Mucosa of stomach (tissue), 1 donor: ENCODE measurements around the gene XRRA1.
"Not testable (repeated sequence)": the region's sequence is repeated elsewhere in the genome, so short reads cannot be mapped to it uniquely, and the experiment has no call there.

ENCODE experiments used
- H3K27me3 ChIP-seq: one replicate; pipeline ENCODE4 v1.7.0; 2013; ENCODE audit warnings: mild to moderate bottlenecking, low read length; ENCODE audit not compliant: control insufficient read depth, insufficient read depth
- H3K36me3 ChIP-seq: one replicate; pipeline ENCODE4 v1.7.0; 2013; ENCODE audit warnings: low read length; ENCODE audit not compliant: control insufficient read depth, insufficient read depth
- H3K4me1 ChIP-seq: one replicate; pipeline ENCODE4 v1.7.0; 2013; ENCODE audit warnings: mild to moderate bottlenecking, low read length; ENCODE audit not compliant: control insufficient read depth, insufficient read depth
- H3K4me3 ChIP-seq: one replicate; pipeline ENCODE4 v1.7.0; 2013; ENCODE audit warnings: low read length
- H3K9ac ChIP-seq: one replicate; pipeline ENCODE4 v1.7.0; 2013; ENCODE audit warnings: mild to moderate bottlenecking, low read length, moderate library complexity
- H3K9me3 ChIP-seq: one replicate; pipeline ENCODE4 v1.7.0; 2013; ENCODE audit warnings: mild to moderate bottlenecking, low read length, moderate library complexity; ENCODE audit not compliant: control insufficient read depth
- donor health status: Pancreatic carcinoma.

Gene XRRA1

DNA sequence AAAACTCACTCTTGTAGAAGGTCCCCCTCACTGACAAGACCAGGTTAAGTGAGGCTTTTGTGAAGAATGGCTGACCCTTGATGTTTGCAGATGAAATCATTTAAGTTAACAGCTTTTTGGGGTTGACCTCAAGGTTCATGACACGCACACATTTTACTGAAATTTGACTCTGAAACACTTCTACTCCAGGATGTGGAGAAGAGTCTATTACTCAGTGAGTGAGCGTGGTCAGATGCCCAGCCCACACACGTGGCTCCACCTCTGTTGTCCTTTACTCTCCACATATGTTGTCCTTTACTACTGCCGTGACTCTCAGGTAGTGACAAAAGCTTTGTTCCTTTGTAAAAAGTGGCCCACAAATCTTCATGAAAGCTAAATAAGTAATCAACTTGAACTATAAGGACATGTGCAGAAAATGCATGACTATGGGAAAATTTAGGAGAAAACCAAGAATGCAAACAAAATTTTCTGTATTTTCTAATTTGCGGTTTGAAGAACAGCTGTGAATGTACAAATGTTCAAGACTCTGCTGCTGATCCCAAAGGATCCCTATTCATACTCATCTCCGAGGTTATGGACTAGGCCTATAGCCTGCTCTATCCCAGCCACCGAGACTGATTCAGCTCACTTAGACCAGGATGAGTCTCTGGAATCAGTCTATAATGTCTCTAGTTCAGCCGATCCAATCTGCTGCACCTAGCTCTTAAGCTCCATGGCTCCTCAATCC lies 22.4 kb downstream of the XRRA1 start:
- no peak overlapping the region for H3K4me3 ChIP-seq
- H3K9ac ChIP-seq, result no peak overlapping the region
- H3K9me3 ChIP-seq, result no peaks in the 10 kb centered on the region
- H3K27me3 ChIP-seq, result no peaks in the 10 kb centered on the region
- H3K36me3 ChIP-seq, result no peaks in the 10 kb centered on the region
- no peaks in the 10 kb centered on the region for H3K4me1 ChIP-seq

DNA sequence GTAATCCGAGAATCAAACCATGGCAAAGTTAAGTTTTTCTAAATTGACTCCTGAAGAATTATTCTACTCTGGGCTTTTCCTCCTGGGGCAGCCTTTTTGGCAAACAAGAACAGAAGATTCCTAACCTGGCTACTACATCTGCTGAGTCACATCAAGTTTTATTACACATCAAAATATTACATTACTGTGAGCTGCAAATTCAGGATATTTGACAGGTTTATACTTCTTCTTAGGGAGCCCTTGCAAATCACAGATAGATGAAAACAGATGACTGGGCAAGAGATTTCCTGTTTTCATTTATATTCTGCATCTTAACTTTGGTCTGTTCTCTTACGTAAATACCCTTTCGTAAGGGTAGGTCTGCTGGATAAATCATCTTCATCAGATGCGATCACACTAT lies 23.6 kb downstream of the XRRA1 start:
- Histone ChIP-seq H3K36me3 (no peaks in the 10 kb centered on the region), H3K9ac (no peak overlapping the region), H3K27me3 (no peaks in the 10 kb centered on the region), H3K9me3 (no peaks in the 10 kb centered on the region), H3K4me1 (no peaks in the 10 kb centered on the region), H3K4me3 (no peak overlapping the region)

DNA sequence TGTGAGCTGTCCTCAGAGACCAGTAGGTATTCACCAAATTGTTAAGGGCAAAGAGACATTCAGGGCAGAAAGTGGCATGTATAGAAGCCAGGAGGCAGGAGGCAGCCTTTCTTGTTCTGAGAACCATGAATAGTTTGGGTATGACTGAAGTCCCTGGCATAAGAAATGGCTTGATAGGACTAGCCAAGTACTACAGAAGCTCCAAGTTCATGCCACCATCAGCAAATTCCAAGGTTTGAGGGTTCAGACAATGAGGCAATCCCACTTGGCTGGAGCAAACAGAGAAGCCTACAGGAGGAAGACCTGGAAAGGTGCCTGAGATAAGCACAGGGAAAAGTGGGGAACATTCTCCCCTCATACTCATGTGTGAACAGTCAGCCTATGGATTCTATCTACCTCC lies 25.8 kb downstream of the XRRA1 start:
- H3K4me3 ChIP-seq, result no peak overlapping the region
- H3K36me3 ChIP-seq, result no peaks in the 10 kb centered on the region
- no peaks in the 10 kb centered on the region for H3K4me1 ChIP-seq
- no peaks in the 10 kb centered on the region for H3K9me3 ChIP-seq
- H3K9ac ChIP-seq, result no peak overlapping the region
- H3K27me3 ChIP-seq, result no peaks in the 10 kb centered on the region

DNA sequence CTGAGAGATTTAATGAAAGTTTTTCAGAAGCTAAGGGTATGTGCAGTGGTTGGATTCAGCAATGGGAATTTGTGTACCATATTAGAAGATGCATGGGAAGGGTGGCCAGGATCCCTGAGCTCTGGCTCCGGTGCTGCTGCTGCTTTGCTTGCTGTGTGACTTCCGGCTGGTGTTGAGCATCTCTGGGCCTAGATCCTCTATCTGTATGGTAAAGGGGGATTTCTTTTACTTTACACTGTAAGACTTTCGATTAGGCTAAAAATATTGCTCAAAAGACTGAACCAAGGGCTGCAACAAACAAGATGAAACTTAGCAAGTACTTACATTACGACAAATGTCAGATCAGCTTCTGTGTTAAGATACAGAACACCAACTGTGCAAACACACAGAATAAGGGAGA lies 39.1 kb downstream of the XRRA1 start:
- H3K27me3 ChIP-seq, result no peaks in the 10 kb centered on the region
- no peak overlapping the region for H3K4me3 ChIP-seq
- no peaks in the 10 kb centered on the region for H3K36me3 ChIP-seq
- H3K9ac ChIP-seq, result no peak overlapping the region
- no peaks in the 10 kb centered on the region for H3K4me1 ChIP-seq
- H3K9me3 ChIP-seq, result no peaks in the 10 kb centered on the region

DNA sequence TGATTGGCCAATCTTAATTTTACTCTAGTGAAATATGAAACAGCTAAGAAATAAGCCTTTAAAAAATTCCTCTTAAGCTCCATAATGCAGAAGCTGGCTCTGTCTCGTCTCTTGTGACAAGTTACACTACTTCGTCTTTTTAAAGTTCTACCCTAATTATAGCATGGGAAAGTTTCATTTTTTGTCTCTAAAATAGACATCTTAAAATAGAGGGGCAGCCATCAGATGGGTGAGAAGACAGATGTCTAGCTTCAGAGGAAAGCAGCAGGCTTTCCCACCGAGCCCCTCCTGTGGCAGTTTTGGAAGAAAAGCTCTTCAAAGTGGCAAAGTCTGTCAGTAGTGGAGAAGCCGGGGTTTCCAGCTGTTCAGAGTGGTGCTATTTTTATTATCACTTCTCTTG lies 39.5 kb downstream of the XRRA1 start:
- no peak overlapping the region for H3K9ac ChIP-seq
- no peaks in the 10 kb centered on the region for H3K36me3 ChIP-seq
- no peak overlapping the region for H3K4me3 ChIP-seq
- H3K27me3 ChIP-seq, result no peaks in the 10 kb centered on the region
- no peaks in the 10 kb centered on the region for H3K9me3 ChIP-seq
- no peaks in the 10 kb centered on the region for H3K4me1 ChIP-seq

DNA sequence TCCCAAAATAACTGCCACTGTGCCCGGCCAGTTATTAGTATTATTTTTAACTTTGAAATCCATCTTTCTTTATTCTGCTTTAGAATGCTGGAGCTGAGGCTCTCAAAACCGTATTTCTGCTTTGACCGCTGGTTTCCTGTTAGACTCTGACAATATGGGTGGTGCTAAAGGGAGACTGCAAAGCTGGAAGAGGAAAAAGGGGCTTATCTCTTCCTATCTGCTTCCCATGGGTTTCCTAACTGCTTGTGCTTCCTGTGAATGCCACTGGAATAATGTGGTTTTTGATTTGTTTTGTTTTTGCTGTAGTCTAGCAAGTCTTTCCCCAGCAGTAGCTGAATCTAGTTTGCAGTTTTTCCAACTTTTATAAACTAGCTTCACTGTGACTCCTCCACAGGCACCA lies 43.6 kb downstream of the XRRA1 start:
- Histone ChIP-seq H3K9me3 (peaks cover 6% of the 10 kb centered on the region), H3K4me1 (no peaks in the 10 kb centered on the region), H3K27me3 (no peaks in the 10 kb centered on the region), H3K36me3 (no peaks in the 10 kb centered on the region), H3K4me3 (no peak overlapping the region), H3K9ac (no peak overlapping the region)

DNA sequence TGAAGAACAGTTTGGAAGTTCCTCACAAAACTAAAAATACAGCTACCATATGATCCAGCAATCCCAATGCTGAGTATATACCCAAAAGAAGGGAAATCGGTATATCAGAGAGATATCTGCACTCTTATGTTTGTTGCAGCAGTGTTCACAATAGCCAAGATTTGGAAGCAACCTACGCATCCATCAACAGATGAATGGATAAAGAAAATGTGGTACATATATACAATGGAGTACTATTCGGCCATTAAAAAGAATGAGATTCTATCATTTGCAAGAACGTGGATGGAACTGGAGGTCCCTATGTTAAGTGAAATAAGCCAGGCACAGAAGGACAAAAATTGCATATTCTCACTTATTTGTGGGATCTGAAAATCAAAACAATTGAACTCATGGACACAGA lies 46.5 kb downstream of the XRRA1 start:
- no peak overlapping the region for H3K9ac ChIP-seq
- no peak overlapping the region for H3K4me3 ChIP-seq
- no peaks in the 10 kb centered on the region for H3K36me3 ChIP-seq
- H3K4me1 ChIP-seq, result no peaks in the 10 kb centered on the region
- H3K27me3 ChIP-seq, result no peaks in the 10 kb centered on the region
- H3K9me3 ChIP-seq, result peaks cover 6% of the 10 kb centered on the region

DNA sequence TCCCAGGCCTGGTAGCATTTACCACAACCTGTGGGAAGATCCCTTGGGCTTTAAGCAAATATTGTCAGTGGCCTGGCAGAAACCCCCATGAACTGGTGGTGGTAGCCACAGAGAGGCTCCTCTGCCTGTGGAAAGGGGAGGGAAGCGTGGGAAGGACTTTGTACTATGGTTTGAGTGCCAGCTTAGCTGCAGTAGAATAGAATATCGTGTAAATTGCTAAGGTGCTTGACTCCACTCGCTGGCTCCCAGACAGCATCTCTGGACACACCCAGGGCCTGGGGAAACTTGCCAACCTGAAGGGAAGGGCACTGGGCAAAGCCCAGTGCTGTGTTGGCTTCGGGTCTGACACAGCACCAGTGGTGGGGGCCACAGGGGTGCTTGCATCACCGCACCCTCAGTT lies 52.6 kb downstream of the XRRA1 start:
- no peak overlapping the region for H3K4me3 ChIP-seq
- peaks cover 4% of the 10 kb centered on the region for H3K9me3 ChIP-seq
- no peak overlapping the region for H3K9ac ChIP-seq
- no peaks in the 10 kb centered on the region for H3K27me3 ChIP-seq
- no peaks in the 10 kb centered on the region for H3K36me3 ChIP-seq
- H3K4me1 ChIP-seq, result peaks cover 4% of the 10 kb centered on the region

DNA sequence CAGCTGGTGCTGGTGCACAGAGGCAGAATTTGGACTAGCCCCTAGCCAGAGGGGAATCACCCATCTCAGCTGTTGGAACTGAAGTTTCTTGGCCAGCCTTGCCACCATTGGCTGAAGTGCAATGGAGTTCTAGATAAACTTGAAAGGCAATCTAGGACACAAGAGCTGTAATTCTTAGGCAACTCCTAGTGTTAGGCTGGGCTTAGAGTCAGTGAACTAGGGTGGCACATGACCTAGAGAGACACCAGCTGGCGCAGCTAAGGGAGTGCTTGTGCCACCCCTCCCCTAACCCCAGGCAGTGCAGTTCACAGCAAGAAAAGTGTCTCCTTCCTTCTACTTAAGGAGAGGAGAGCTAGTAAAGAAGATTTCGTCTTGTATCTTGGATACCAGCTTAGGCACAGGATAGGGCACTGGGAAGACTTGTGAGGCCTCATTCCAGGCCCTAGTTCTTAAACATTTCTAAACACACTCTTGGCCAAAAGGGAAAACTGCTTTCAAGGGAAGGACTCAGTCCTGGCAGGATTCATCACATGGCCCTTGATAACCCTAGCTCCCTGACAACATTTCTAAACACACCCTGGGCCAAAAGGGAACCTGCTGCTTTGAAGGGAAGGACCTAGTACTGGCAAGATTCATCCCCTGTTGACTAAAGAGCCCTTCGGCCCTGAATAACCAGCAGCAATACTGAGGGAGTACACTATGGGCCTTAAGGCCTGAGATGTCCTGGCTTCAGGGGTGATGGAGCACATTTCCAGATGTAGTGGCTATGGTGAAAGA lies 53.4 kb downstream of the XRRA1 start:
- no peaks in the 10 kb centered on the region for H3K36me3 ChIP-seq
- H3K9me3 ChIP-seq, result no peaks in the 10 kb centered on the region
- H3K4me1 ChIP-seq, result peaks cover 4% of the 10 kb centered on the region
- no peaks in the 10 kb centered on the region for H3K27me3 ChIP-seq
- H3K9ac ChIP-seq, result no peak overlapping the region
- H3K4me3 ChIP-seq, result no peak overlapping the region

DNA sequence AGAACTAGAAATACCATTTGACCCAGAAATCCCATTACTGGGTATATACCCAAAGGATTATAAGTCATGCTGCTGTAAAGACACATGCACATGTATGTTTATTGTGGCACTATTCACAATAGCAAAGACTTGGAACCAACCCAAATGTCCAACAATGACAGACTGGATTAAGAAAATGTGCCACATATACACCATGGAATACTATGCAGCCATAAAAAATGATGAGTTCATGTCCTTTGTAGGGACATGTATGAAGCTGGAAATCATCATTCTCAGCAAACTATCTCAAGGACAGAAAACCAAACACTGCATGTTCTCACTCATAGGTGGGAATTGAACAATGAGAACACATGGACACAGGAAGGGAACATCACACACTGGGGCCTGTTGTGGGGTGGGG lies 55.9 kb downstream of the XRRA1 start:
- not testable (repeated sequence) for H3K27me3 ChIP-seq, H3K4me3 ChIP-seq, H3K4me1 ChIP-seq, H3K9me3 ChIP-seq, H3K9ac ChIP-seq, H3K36me3 ChIP-seq

DNA sequence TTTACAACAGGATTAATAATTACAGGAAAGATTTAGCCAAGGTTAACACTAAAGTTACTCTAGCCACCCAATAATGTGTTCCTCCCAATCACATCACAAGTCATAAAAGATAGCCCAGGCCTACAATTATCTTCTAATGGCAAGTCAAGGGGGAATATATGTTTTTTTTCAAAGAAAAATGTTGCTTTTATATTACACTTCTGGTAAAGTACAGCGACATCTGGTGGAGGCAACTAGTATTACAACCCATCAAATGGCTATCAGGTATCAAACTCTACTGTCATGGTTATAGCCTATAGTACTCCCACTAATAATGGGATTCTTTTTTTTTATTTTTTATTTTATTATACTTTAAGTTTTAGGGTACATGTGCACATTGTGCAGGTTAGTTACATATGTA lies 71.8 kb downstream of the XRRA1 start:
- Histone ChIP-seq H3K9me3 (peaks cover 4% of the 10 kb centered on the region), H3K9ac (no peak overlapping the region), H3K4me3 (no peak overlapping the region), H3K36me3 (peaks cover under 1% of the 10 kb centered on the region), H3K4me1 (no peaks in the 10 kb centered on the region), H3K27me3 (no peaks in the 10 kb centered on the region)

DNA sequence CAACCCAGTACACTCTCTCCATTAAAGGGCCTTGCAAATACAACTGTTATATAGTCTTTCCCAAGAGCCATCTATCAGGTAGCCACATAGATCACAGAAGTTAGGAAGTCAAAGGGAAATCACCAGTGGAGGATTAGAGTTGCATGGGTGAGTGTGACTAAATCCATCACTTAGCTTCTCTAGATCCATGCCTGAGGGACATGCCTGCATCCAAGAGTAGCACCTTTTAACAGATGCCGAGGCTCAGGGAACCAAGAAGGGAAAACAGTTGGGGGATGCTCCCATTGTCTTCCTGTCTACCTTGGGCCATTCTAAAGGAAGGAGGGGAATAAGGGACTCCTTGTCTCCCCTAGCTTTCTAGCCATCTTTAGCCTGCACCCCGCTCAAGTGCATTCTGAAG lies 77.9 kb downstream of the XRRA1 start:
- Histone ChIP-seq H3K4me3 (no peak overlapping the region), H3K27me3 (no peaks in the 10 kb centered on the region), H3K4me1 (no peaks in the 10 kb centered on the region), H3K36me3 (peaks cover 9% of the 10 kb centered on the region), H3K9ac (no peak overlapping the region), H3K9me3 (peaks cover 30% of the 10 kb centered on the region)
